SK-N-SH (cell line): Measurements from ENCODE around the gene ZNF236. TPM values are rescaled to one million over a fixed set of nuclear protein-coding genes. Genes with fewer than 3 reads are reported as not detected.

Experiments
- CTCF ChIA-PET: fragments of 300-600, 350-600 bp; formaldehyde crosslinking; extraction: SDS; loops from one replicate; lab custom pipeline; 2021; lab: Yijun Ruan, JAX
- POLR2A ChIA-PET: fragments of 350-600 bp; sonication (Branson Sonifier 250); formaldehyde crosslinking; extraction: SDS; loops from one replicate; lab custom pipeline; 2020; ENCODE audit warnings: antibody characterized with exemption, inconsistent platforms; lab: Yijun Ruan, JAX
- DNase-seq: peaks from one replicate; pipeline ENCODE4 v3.0.0; 2012
- H2AFZ ChIP-seq: fragments of 200-600 bp; sonication (generic); 2 replicates; pipeline ENCODE4 v1.8.1; 2016; ENCODE audit warnings: antibody characterized with exemption, mild to moderate bottlenecking, low read depth
- H3F3A ChIP-seq: fragments of 200-600 bp; sonication (generic); replicated peaks from 2 replicates; pipeline ENCODE3; 2016; ENCODE audit warnings: antibody characterized with exemption, mild to moderate bottlenecking; ENCODE audit not compliant: insufficient read depth
- H3K27ac ChIP-seq, 2 experiments: fragments of 200-500 bp in 1 of 2; fragments of 200-600 bp in 1 of 2; sonication (Bioruptor generic) in 1 of 2; sonication (generic), shearing (Covaris generic) in 1 of 2; 2 replicates each; pipeline versions ENCODE4 v1.5.1 to v1.6.1; 2014 to 2016; ENCODE audit warnings: low read depth in 2 of 2, inconsistent platforms in 1 of 2, low read length in 1 of 2, mild to moderate bottlenecking in 1 of 2, mixed read lengths in 1 of 2
- H3K27me3 ChIP-seq: fragments of 200-600 bp; sonication (generic), shearing (Covaris generic); 2 replicates; pipeline ENCODE4 v1.6.1; 2016; ENCODE audit warnings: mixed run types; ENCODE audit not compliant: insufficient read depth
- H3K36me3 ChIP-seq, 2 experiments: fragments of 200-500 bp in 1 of 2; fragments of 200-600 bp in 1 of 2; sonication (Bioruptor generic) in 1 of 2; sonication (generic) in 1 of 2; replicated peaks in 1 of 2; 2 replicates each; pipeline versions ENCODE3 to v1.5.1; 2014 to 2016; ENCODE audit warnings: low read length in 1 of 2, mild to moderate bottlenecking in 1 of 2; ENCODE audit not compliant: insufficient read depth in 2 of 2, control insufficient read depth in 1 of 2
- H3K4me1 ChIP-seq, 2 experiments: fragments of 200-500 bp in 1 of 2; fragments of 200-600 bp in 1 of 2; sonication (Bioruptor generic) in 1 of 2; sonication (generic), shearing (Covaris generic) in 1 of 2; 2 replicates each; pipeline versions ENCODE4 v1.5.1 to v1.6.1; 2014 to 2016; ENCODE audit warnings: low read depth in 1 of 2, low read length in 1 of 2, mixed run types in 1 of 2; ENCODE audit not compliant: insufficient read depth in 2 of 2, control insufficient read depth in 1 of 2
- H3K4me2 ChIP-seq: fragments of 200-600 bp; sonication (generic), shearing (Covaris generic); 2 replicates; pipeline ENCODE4 v1.6.1; 2017; ENCODE audit warnings: mixed run types
- H3K4me3 ChIP-seq, 2 experiments: fragments of 200-500 bp in 1 of 2; fragments of 200-600 bp in 1 of 2; sonication (Bioruptor generic) in 1 of 2; sonication (generic), shearing (Covaris generic) in 1 of 2; 2 replicates each; pipeline versions ENCODE4 v1.5.1 to v1.8.1; 2014 to 2016; ENCODE audit warnings: low read depth in 2 of 2, inconsistent platforms in 1 of 2, low read length in 1 of 2, mild to moderate bottlenecking in 1 of 2, mixed read lengths in 1 of 2, moderate library complexity in 1 of 2
- H3K79me2 ChIP-seq: fragments of 200-600 bp; sonication (generic); 2 replicates; pipeline ENCODE4 v1.8.1; 2017; ENCODE audit warnings: mild to moderate bottlenecking; ENCODE audit not compliant: insufficient read depth
- H3K9ac ChIP-seq: fragments of 200-600 bp; sonication (generic); 2 replicates; pipeline ENCODE4 v1.6.1; 2017; ENCODE audit warnings: mixed run types
- H3K9me2 ChIP-seq: fragments of 200-600 bp; sonication (generic); 2 replicates; pipeline ENCODE4 v1.6.1; 2017; ENCODE audit warnings: mixed run types
- H3K9me3 ChIP-seq: fragments of 200-600 bp; sonication (generic); 2 replicates; pipeline ENCODE4 v1.6.1; 2017; ENCODE audit warnings: mixed run types, mild to moderate bottlenecking, moderate library complexity
- H4K20me1 ChIP-seq: fragments of 200-600 bp; sonication (generic); 2 replicates; pipeline ENCODE4 v1.6.1; 2017; ENCODE audit warnings: mild to moderate bottlenecking, mixed run types; ENCODE audit not compliant: insufficient read depth
- CTCF ChIP-seq: fragments of 200-600 bp; sonication (generic); IDR thresholded peaks from 2 replicates; pipeline ENCODE4 v1.6.1; 2017; ENCODE audit warnings: antibody characterized with exemption, mild to moderate bottlenecking, moderate library complexity
- FOSL2 ChIP-seq: IDR thresholded peaks from 2 replicates; pipeline ENCODE4 v1.4.0; 2012; ENCODE audit warnings: low read depth, mild to moderate bottlenecking, moderate library complexity, borderline replicate concordance
- FOXJ3 ChIP-seq: sonication (generic); formaldehyde crosslinking; IDR thresholded peaks from 2 replicates; pipeline ENCODE4 v1.5.1; 2020; ENCODE audit warnings: mild to moderate bottlenecking, missing genetic modification reagents
- FOXM1 ChIP-seq: IDR thresholded peaks from 2 replicates; pipeline ENCODE4 v1.4.0; 2012; ENCODE audit warnings: low read depth, mild to moderate bottlenecking
- GABPA ChIP-seq: IDR thresholded peaks from 2 replicates; pipeline ENCODE4 v1.4.0; 2012; ENCODE audit warnings: low read depth, mild to moderate bottlenecking
- IRF3 ChIP-seq: fragments of 150-350 bp; IDR thresholded peaks from 2 replicates; pipeline ENCODE4 v1.6.1; 2016; ENCODE audit warnings: mild to moderate bottlenecking, low read depth, low read length
- JUND ChIP-seq: IDR thresholded peaks from 2 replicates; pipeline ENCODE4 v1.4.0; 2012
- MEF2A ChIP-seq: IDR thresholded peaks from 2 replicates; pipeline ENCODE4 v1.4.0; 2012; ENCODE audit warnings: low read depth, borderline replicate concordance
- POLR2AphosphoS5 ChIP-seq: IDR thresholded peaks from 2 replicates; pipeline ENCODE4 v1.6.1; 2012; ENCODE audit warnings: low read depth, low read length
- SMC3 ChIP-seq: IDR thresholded peaks from 2 replicates; pipeline ENCODE4 v1.6.1; 2012; ENCODE audit warnings: low read depth, low read length, improper control_type of control experiment
- TAF1 ChIP-seq: IDR thresholded peaks from 2 replicates; pipeline ENCODE4 v1.6.1; 2012; ENCODE audit warnings: low read depth, mild to moderate bottlenecking, low read length, moderate library complexity, borderline replicate concordance
- TCF12 ChIP-seq: IDR thresholded peaks from 2 replicates; pipeline ENCODE4 v1.4.0; 2012
- YY1 ChIP-seq: IDR thresholded peaks from 2 replicates; pipeline ENCODE4 v1.4.0; 2012; ENCODE audit warnings: low read depth, mild to moderate bottlenecking
- ZBTB33 ChIP-seq: IDR thresholded peaks from 2 replicates; pipeline ENCODE4 v1.4.0; 2012; ENCODE audit warnings: low read depth, borderline replicate concordance
- WGBS: methylation state at CpG from one replicate; pipeline ENCODE4 v1.1.6; 2017; ENCODE audit warnings: low lambda C conversion rate; 5-methylcytosine and 5-hydroxymethylcytosine counted together
- polyA plus RNA-seq, 3 experiments: library from polyadenylated mRNA; depleted of rRNA; stranded (reverse); fragments of >200 nt; gene quantifications; 2 replicates each; pipeline ENCODE4 v1.2.3, GENCODE V29; 2012
- TF ChIP-seq, protein P1 (sequence below): IDR thresholded peaks from 2 replicates; pipeline ENCODE4 v1.4.0; 2012; ENCODE audit warnings: low read depth, borderline replicate concordance
- TF ChIP-seq, protein P2 (sequence below): IDR thresholded peaks from 2 replicates; pipeline ENCODE4; 2012

ZNF236 gene
- polyA plus RNA-seq, 1 of the 3 experiments (the other 2 are of a cell fraction) = 4.2 TPM

DNA sequence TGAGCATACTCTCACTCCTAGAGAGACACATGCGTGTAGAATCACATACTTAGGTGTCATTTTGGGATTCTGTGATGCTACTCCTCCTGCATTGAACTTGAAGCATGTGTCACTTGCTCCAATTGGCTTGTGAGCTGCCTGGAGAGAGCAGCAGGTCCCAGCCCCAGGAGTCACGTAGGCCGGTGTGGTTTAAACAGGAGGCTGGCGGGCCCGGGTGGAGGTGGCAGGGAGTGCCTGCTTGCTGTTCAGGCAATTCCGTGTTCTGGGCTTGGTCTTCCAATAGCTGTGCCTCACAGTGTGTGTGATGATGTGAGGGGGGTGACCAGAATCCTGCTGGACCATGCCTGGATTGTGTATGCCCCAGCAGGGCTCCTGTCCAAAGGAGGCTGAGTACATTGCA, 51.0 kb downstream of the ZNF236 start:
- no peak overlapping the region for H2AFZ ChIP-seq
- H3K27me3 ChIP-seq = no peaks in the 10 kb centered on the region
- H3K9ac ChIP-seq = no peak overlapping the region
- H3K4me2 ChIP-seq = no peak overlapping the region
- no peaks in the 10 kb centered on the region for H3K9me2 ChIP-seq
- no peaks in the 10 kb centered on the region for H3K4me1 ChIP-seq
- H3K9me3 ChIP-seq = no peaks in the 10 kb centered on the region
- no peak overlapping the region for H3K4me3 ChIP-seq
- ChIA-PET CTCF (interaction anchor here (1.2 kb wide), 1 partner anchor 71 kb away, joined by 6 read pairs; no protein-coding TSS in a partner anchor), POLR2A (no interaction called here)
- no peak overlapping the region for H3K27ac ChIP-seq
- no peaks in the 10 kb centered on the region for H4K20me1 ChIP-seq
- TF ChIP-seq FOXJ3 (CRISPR knock-in tag) (no peak), SMC3 (no peak), TAF1 (no peak), FOXM1 (no peak), GABPA (no peak)
- TF ChIP-seq, protein P1, sequence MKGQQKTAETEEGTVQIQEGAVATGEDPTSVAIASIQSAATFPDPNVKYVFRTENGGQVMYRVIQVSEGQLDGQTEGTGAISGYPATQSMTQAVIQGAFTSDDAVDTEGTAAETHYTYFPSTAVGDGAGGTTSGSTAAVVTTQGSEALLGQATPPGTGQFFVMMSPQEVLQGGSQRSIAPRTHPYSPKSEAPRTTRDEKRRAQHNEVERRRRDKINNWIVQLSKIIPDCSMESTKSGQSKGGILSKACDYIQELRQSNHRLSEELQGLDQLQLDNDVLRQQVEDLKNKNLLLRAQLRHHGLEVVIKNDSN = no peak
- TF ChIP-seq, all 33 proteins: peak for 0
- Histone ChIP-seq H3F3A (peaks cover 7% of the 10 kb centered on the region), H3K79me2 (no peaks in the 10 kb centered on the region), H3K36me3 (peaks cover 13 to 22% of the 10 kb centered on the region in 2 experiments)
- DNase-seq = no peak
- 85% methylated on average over 6 of the region's 6 CpGs for WGBS

DNA sequence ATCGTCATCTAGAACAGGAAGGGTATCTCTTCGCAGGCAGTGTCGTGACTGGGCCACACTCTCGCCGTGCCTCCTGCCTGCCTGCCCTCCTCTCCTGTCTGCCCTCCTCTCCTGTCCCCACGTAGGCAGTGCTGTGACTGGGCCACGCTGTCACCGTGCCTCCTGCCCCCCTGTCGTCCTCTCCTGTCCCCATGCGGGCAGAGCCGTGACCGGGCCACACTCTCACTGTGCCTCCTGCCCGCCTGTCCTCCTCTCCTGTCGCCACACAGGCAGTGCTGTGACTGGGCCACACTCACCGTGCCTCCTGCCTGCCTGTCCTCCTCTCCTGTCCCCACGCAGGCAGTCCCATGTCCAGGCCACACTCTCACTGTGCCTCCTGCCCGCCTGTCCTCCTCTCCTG, 51.4 kb downstream of the ZNF236 start:
- H3K27me3 ChIP-seq = no peaks in the 10 kb centered on the region
- POLR2A ChIA-PET = no interaction called here
- CTCF ChIA-PET = interaction anchor here (1.3 kb wide), 1 partner anchor 127 kb away, joined by 5 read pairs; no protein-coding TSS in a partner anchor
- no peak for TF ChIP-seq POLR2AphosphoS5
- TF ChIP-seq, protein P1 = no peak
- TF ChIP-seq, protein P2, sequence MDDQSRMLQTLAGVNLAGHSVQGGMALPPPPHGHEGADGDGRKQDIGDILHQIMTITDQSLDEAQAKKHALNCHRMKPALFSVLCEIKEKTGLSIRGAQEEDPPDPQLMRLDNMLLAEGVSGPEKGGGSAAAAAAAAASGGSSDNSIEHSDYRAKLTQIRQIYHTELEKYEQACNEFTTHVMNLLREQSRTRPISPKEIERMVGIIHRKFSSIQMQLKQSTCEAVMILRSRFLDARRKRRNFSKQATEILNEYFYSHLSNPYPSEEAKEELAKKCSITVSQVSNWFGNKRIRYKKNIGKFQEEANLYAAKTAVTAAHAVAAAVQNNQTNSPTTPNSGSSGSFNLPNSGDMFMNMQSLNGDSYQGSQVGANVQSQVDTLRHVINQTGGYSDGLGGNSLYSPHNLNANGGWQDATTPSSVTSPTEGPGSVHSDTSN = no peak
- TF ChIP-seq YY1 = no peak
- TF ChIP-seq IRF3 = no peak
- no peak for TF ChIP-seq CTCF
- TF ChIP-seq ZBTB33 = no peak
- TF ChIP-seq FOSL2 = no peak
- no peak for TF ChIP-seq JUND
- no peak for TF ChIP-seq FOXJ3 (CRISPR knock-in tag)
- no peak for TF ChIP-seq TCF12
- no peak for TF ChIP-seq MEF2A
- TF ChIP-seq, all 33 proteins: peak for 0
- H3K36me3 ChIP-seq = peaks cover 17 to 22% of the 10 kb centered on the region in 2 experiments
- no peak overlapping the region for H3K9ac ChIP-seq
- no peak overlapping the region for H2AFZ ChIP-seq
- no peak overlapping the region for H3K4me2 ChIP-seq
- H3K9me2 ChIP-seq = no peaks in the 10 kb centered on the region
- WGBS = 98% methylated on average over 14 of the region's 17 CpGs
- H3K9me3 ChIP-seq = no peaks in the 10 kb centered on the region
- H3K27ac ChIP-seq = no peak overlapping the region
- no peak overlapping the region for H3K4me3 ChIP-seq
- no peak for DNase-seq
- no peaks in the 10 kb centered on the region for H3K79me2 ChIP-seq
- no peaks in the 10 kb centered on the region for H4K20me1 ChIP-seq
- peaks cover 10% of the 10 kb centered on the region for H3F3A ChIP-seq
- H3K4me1 ChIP-seq = no peaks in the 10 kb centered on the region
